GM12878 (cell line): Measurements from ENCODE around the gene PJA2. TPM values are rescaled to one million over a fixed set of nuclear protein-coding genes. Genes with fewer than 3 reads are reported as not detected.

Experiments used
- BCL11A ChIP-seq: IDR thresholded peaks from 2 replicates; pipeline ENCODE4 v1.6.1; 2011; ENCODE audit warnings: low read depth, low read length
- BMI1 ChIP-seq: fragments of 450-650 bp; IDR thresholded peaks from 2 replicates; pipeline ENCODE4 v1.6.1; 2016; ENCODE audit warnings: mild to moderate bottlenecking, moderate library complexity, borderline replicate concordance
- CBX5 ChIP-seq: sonication (generic); IDR thresholded peaks from 2 replicates; pipeline ENCODE4 v1.6.1; 2016; ENCODE audit warnings: low read depth, moderate library complexity, mild to moderate bottlenecking, inconsistent platforms
- CEBPB ChIP-seq, 2 experiments: fragments of 150-350 bp in 1 of 2; IDR thresholded peaks; 2 replicates each; pipeline ENCODE4 v1.6.1; 2012 to 2014; ENCODE audit warnings: low read depth in 2 of 2, low read length in 2 of 2, borderline replicate concordance in 1 of 2, inconsistent platforms in 1 of 2
- CUX1 ChIP-seq: IDR thresholded peaks from 2 replicates; pipeline ENCODE4 v1.6.1; 2012; ENCODE audit warnings: improper control_type of control experiment, low read depth, low read length; ENCODE audit not compliant: insufficient replicate concordance
- EED ChIP-seq: sonication (generic); IDR thresholded peaks from 2 replicates; pipeline ENCODE4 v1.6.1; 2016; ENCODE audit warnings: antibody characterized with exemption, low read depth
- EP300 ChIP-seq, 2 experiments: fragments of 150-350 bp in 1 of 2; IDR thresholded peaks; 2 replicates each; pipeline ENCODE4 v1.6.1; 2011 to 2012; ENCODE audit warnings: low read depth in 2 of 2, low read length in 2 of 2, borderline replicate concordance in 1 of 2, improper control_type of control experiment in 1 of 2, inconsistent platforms in 1 of 2; ENCODE audit not compliant: control insufficient read depth in 1 of 2
- GATAD2B ChIP-seq: fragments of 450-650 bp; conservative IDR thresholded peaks from 2 replicates; pipeline ENCODE4 v1.6.1; 2017; ENCODE audit warnings: low read depth, mild to moderate bottlenecking, moderate library complexity
- HDAC2 ChIP-seq: fragments of 200-600 bp; sonication (generic); IDR thresholded peaks from 2 replicates; pipeline ENCODE4 v1.6.1; 2017
- HSF1 ChIP-seq: fragments of 150-350 bp; IDR thresholded peaks from 2 replicates; pipeline ENCODE4 v1.6.1; 2014; ENCODE audit warnings: mild to moderate bottlenecking, low read depth, low read length
- MEF2A ChIP-seq: IDR thresholded peaks from 2 replicates; pipeline ENCODE4 v1.6.1; 2011; ENCODE audit warnings: low read depth, mild to moderate bottlenecking, low read length, moderate library complexity; ENCODE audit not compliant: insufficient read depth
- MTA3 ChIP-seq: IDR thresholded peaks from 2 replicates; pipeline ENCODE4 v1.6.1; 2012; ENCODE audit warnings: low read length, inconsistent platforms, borderline replicate concordance
- PML ChIP-seq: IDR thresholded peaks from 2 replicates; pipeline ENCODE4 v1.6.1; 2012; ENCODE audit warnings: low read length, inconsistent platforms
- RUNX3 ChIP-seq: IDR thresholded peaks from 2 replicates; pipeline ENCODE4 v1.6.1; 2012; ENCODE audit warnings: low read length, inconsistent platforms
- SMARCA5 ChIP-seq: fragments of 450-650 bp; IDR thresholded peaks from 2 replicates; pipeline ENCODE4 v1.6.1; 2017; ENCODE audit warnings: mild to moderate bottlenecking
- SPI1 ChIP-seq: IDR thresholded peaks from 2 replicates; pipeline ENCODE4 v1.6.1; 2011; ENCODE audit warnings: low read depth, mild to moderate bottlenecking, low read length, moderate library complexity, borderline replicate concordance; ENCODE audit not compliant: insufficient read depth
- TAF1 ChIP-seq: IDR thresholded peaks from 2 replicates; pipeline ENCODE4 v1.6.1; 2011; ENCODE audit warnings: mild to moderate bottlenecking, low read depth, low read length, borderline replicate concordance
- TBL1XR1 ChIP-seq: IDR thresholded peaks from 2 replicates; pipeline ENCODE4 v1.6.1; 2012; ENCODE audit warnings: low read depth, low read length, improper control_type of control experiment
- USF1 ChIP-seq: IDR thresholded peaks from 2 replicates; pipeline ENCODE4 v1.6.1; 2011; ENCODE audit warnings: borderline replicate concordance, low read depth, mild to moderate bottlenecking, moderate library complexity, mixed read lengths, low read length; ENCODE audit not compliant: insufficient read depth; ENCODE audit errors: extremely low read length
- ZNF384 ChIP-seq: IDR thresholded peaks from 2 replicates; pipeline ENCODE4 v1.6.1; 2012; ENCODE audit warnings: low read depth, mild to moderate bottlenecking, low read length, improper control_type of control experiment, borderline replicate concordance
- polyA plus RNA-seq, 11 experiments: library from polyadenylated mRNA; depleted of rRNA in 4 of 11; unstranded in 6 of 11; stranded (reverse) in 5 of 11; fragments of >200 nt; fragmentation: Nextera tagmentation in 4 of 11; fragmentation: Illumina TruSeq in 1 of 11; extraction: Ambion mirVana in 4 of 11; extraction: Trizol in 1 of 11; gene quantifications; 1 replicate in 1 of 11; 2 replicates in 10 of 11; pipeline versions ENCODE4 v1.2.1 to v1.2.3, GENCODE V29; 2011 to 2016; ENCODE audit warnings: inconsistent platforms in 2 of 11, missing spikeins in 2 of 11, low read depth in 1 of 11
- total RNA-seq, 4 experiments: library from RNA; depleted of rRNA in 3 of 4; stranded (reverse); fragments of >200 nt in 3 of 4; fragmentation: Illumina TruSeq in 1 of 4; extraction: Trizol in 1 of 4; gene quantifications; 2 replicates each; pipeline versions ENCODE4 v1.2.1 to v1.2.3, GENCODE V29; 2013 to 2021

Gene PJA2
- total and polyA plus RNA-seq, 10 of the 15 experiments (the other 5 are each of a cell fraction or from before 2014, with no cell fraction given), result 27.8 to 93.4 (median 47.8) TPM

GRCh38 chr5:109408991-109409843, 557 bp downstream of the PJA2 start (continued):
- no peak for TF ChIP-seq USF1
- TF ChIP-seq EP300 (IDR thresholded peaks at IDR 0.05; ENCODE audit: borderline replicate concordance in 1 of 2, control insufficient read depth in 1 of 2, low read depth in 2 of 2, low read length in 2 of 2), result peak; percentile 17 to 40; a peak in 1 of 4 replicates
- no peak for TF ChIP-seq CEBPB (IDR thresholded peaks at IDR 0.05; ENCODE audit: borderline replicate concordance in 1 of 2, low read depth in 2 of 2, low read length in 2 of 2)
- peak; percentile 84 for TF ChIP-seq GATAD2B
- peak; percentile 53; the same call in 1 of the 2 replicates for TF ChIP-seq BMI1
- TF ChIP-seq CUX1, result no peak
- no peak for TF ChIP-seq HDAC2
- peak; percentile 62 for TF ChIP-seq ZNF384
- TF ChIP-seq PML, result peak; percentile 64; the same call in 1 of the 2 replicates
- peak; percentile 73; the same call in 1 of the 2 replicates for TF ChIP-seq MTA3
- TF ChIP-seq CBX5, result peak; percentile 44; the same call in 1 of the 2 replicates
- TF ChIP-seq MEF2A, result peak; percentile 10; the same call in 1 of the 2 replicates
- peak; percentile 95 for TF ChIP-seq RUNX3
- TF ChIP-seq SPI1, result peak; percentile 48; the same call in 1 of the 2 replicates
- peak; percentile 50; the same call in 1 of the 2 replicates for TF ChIP-seq EED
- TF ChIP-seq SMARCA5, result no peak; the same call in 1 of the 2 replicates
- TF ChIP-seq HSF1, result no peak
- peak; percentile 81 for TF ChIP-seq TAF1
- TF ChIP-seq TBL1XR1, result peak; percentile 51; the same call in 1 of the 2 replicates
- TF ChIP-seq BCL11A, result peak; percentile 57; the same call in 1 of the 2 replicates
